ACHN (cell line): Measurements from ENCODE around the gene DIDO1.
"Not testable (repeated sequence)": the region's sequence is repeated elsewhere in the genome, so short reads cannot be mapped to it uniquely, and the experiment has no call there.

Source experiments
- DNase-seq: peaks from one replicate; pipeline ENCODE4 v3.0.0-alpha.2; 2015
- in situ Hi-C: cut with HindIII; loops from 2 replicates; pipeline ENCODE4 v1.10.0; 2017; ENCODE audit warnings: low sequenced_read_pairs, low pct_ligation_motif_present, low pct_unique_long_range_greater_than_20kb

DIDO1 gene

GRCh38 chr20:62963614-62964397, 37.5 kb upstream of the DIDO1 start:
- in situ Hi-C loops = no loop called here
- DNase-seq = no peak

GRCh38 chr20:62962891-62963613, 36.7 kb upstream of the DIDO1 start:
- no peak for DNase-seq
- in situ Hi-C loops = no loop called here

- DNase-seq = no peak
- in situ Hi-C loops = no loop called here
Measured at GRCh38 chr20:62962221-62962879, 36.0 kb upstream of the DIDO1 start.

DNA sequence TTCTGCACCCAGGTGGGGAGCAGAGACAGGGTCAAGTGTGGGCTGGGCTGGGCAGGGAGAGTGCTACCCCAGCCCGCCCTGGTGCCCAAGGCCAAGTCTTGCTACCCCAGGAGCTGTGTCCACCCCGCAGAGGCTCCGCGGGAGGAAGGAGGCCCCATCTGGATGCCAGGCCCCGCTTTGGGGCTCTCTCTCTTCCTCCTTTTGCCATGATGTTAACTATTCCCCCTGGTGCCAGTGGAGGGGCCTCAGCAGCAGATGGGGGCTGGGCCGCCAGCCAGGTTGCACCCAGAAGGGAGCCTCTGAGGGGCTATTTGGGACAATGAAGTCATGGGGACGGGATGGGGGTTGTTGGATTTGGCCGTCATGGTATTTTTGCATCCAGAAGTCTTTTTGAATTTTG, 35.5 kb upstream of the DIDO1 start:
- in situ Hi-C loops = no loop called here
- no peak for DNase-seq

DNA sequence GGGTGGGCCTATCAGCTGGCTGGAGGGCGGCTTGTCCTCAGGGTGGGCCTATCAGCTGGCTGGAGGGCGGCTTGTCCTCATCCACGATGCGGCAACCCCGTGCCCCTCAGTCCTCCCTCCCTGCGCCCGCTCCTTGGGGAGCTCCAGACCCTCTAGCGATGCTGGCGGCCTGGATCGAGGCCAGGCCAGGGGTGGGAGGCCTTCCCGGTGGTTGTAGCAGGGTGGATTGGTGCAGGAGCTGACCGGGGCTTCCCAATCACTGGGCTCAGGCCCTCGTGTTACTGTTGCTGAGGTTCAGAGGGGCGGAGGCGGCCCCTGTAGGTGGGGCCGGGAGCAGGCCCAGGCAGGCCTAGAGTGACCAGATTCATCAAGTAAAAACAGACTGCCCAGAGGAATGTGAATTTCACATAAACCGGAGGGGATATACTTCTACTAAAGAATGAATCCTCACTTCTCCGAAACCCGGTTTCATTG, 35.0 kb upstream of the DIDO1 start:
- DNase-seq = no peak

GRCh38 chr20:62960446-62961309, 34.4 kb upstream of the DIDO1 start:
- in situ Hi-C loops, DNase-seq: not testable (repeated sequence)

More for the DNA sequence above, 35.0 kb upstream of the DIDO1 start:
- in situ Hi-C loops = no loop called here

GRCh38 chr20:62959998-62960436, 33.7 kb upstream of the DIDO1 start:
- in situ Hi-C loops = no loop called here
- DNase-seq = no peak

- no peak for DNase-seq
- in situ Hi-C loops = no loop called here
Measured at GRCh38 chr20:62959101-62959971, 33.0 kb upstream of the DIDO1 start.

DNA sequence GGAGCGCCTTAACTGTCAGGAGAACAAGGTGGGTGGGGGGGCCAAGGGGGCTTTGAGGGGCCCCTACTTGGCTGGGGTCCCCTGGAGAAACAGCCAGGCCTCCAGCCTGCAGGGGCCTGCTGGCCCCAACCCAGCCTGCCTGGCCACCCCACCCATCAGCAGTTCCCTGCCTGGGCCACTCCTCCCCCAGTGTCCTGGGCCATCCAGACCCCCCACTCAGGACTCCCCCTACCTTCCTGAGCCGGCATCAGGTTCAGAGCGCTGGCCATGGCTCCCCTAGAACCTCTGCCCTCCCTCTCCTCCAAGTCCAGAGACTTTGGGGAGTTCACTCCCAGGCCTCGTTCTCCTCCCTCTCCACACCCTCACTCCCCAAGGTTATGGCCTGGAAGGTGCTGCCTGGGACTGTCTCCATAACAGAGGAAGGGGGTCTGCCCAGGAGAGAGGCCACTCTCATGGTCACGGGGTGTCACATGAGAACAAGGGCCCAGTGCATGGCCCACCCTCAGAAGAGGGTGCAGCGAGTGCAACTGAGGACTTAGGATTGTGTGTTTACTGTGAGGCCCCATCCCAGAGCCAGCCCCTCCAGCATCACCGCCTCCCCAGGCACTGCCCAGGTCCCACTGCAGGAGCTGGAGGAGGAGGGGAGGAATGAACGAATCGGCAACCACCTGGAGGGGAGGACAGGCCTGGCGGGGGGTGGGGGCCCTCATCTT, 32.2 kb upstream of the DIDO1 start:
- in situ Hi-C loops = no loop called here
- DNase-seq = no peak

DNA sequence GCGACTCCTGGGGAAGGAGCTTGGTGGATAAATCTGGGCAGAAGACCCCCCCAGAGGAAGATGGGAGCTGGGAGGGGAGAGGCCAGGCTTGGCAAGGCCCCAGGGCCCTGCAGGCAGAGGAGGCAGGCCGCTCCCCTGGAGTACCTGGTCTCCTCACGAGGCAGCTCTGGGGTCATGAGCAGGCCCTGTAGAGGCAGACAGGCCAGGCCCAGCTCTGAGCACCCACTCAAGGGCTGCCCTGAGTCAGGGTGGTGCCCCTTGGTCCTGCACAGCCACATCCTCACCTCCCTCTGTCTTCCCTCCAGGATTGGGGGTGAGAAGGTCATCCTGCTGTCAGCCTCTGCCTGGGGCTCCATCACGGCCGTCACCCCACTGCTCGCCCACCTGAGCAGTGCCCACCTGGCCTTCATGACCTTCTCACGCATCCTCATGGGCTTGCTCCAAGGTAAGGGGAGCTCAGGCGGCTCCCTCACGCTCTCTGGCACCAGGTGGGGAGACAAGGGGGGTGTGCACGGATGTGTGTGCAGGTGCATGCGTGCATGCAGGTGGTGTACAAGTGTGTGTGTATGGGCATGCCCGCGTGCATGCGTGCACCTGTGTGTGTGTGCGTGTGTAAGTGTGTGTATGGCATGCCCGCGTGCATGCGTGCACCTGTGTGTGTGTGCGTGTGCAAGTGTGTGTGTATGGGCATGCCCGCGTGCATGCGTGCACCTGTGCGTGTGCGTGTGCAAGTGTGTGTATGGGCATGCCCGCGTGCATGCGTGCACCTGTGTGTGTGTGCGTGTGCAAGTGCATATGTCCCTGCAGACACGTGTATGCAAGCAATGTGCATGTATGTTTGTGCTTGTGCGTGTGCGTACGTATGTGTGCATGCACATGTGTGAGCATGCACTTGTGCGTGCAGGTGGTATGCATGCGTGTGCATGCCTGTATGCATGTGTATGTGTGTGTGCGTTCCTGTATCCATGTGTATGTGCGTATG, 31.1 kb upstream of the DIDO1 start:
- no peak for DNase-seq
- in situ Hi-C loops = no loop called here

DNA sequence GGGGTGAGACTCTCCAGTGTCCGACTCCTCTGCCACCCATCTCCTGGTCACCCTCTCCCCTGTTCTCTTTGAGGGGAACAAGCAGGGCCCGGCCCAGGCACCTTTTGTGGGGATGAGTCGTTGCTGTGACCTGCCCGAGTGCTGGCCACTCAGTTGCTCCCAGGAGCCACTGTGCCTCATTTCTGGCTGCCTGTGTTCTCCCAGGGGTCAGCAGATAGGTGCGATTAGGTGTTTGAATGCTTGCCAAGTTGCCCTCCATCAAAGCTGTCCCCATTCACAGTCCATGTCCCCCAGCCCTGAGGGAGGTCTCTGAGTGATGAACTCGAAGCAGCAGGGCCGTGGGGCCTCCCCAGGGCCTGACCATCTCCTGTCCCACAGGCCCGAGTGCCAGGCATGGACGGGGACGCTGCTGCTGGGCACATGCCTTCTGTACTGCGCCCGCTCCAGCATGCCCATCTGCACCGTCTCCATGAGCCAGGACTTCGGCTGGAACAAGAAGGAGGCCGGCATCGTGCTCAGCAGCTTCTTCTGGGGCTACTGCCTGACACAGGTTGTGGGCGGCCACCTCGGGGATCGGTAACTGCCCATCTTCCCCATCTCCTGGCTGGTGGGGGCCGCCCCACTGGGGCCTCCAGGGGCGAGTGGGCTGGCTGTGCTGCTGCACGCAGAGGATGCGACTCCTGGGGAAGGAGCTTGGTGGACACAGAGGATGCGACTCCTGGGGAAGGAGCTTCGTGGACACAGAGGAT, 30.3 kb upstream of the DIDO1 start:
- DNase-seq = no peak
- in situ Hi-C loops = no loop called here

GRCh38 chr20:62955519-62956386, 29.4 kb upstream of the DIDO1 start:
- in situ Hi-C loops = no loop called here
- no peak for DNase-seq

GRCh38 chr20:62953839-62954703, 27.8 kb upstream of the DIDO1 start:
- in situ Hi-C loops = no loop called here
- no peak for DNase-seq
